ENCODE data around the gene COX6A2.

DNA sequence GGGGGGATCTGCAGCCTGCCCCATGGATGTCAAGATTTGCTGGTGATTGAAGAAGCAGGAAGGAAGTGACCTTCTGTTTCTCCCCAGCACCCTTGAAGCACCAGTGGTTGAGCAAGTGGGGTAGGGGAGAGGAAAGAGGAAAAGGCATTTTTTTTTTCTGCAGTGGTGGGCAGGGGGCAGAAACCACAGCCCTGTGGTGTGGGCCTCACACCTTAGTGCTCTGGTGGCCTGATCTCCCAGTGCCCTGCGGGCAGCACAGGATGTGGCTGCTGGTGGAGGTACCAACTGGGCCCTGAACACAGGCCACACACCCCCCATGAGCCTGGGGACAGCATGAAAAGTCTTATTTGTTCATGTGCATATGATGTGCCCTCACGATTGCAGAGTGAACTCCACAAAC, 28.0 kb downstream of the COX6A2 start:
- TF ChIP-seq CTCF (optimal IDR thresholded peaks at IDR 0.05 in 1 of 3, IDR thresholded peaks at IDR 0.05 in 1 of 3, conservative IDR thresholded peaks at IDR 0.05 in 1 of 3; ENCODE audit: extremely low read depth in 1 of 3, insufficient read depth in 2 of 3, low read length in 3 of 3) (no peak), EZH2 (IDR thresholded peaks at IDR 0.05; ENCODE audit: low read length) (no peak)

Measured in keratinocyte (primary cell).